Inflammatory macrophage treated with lipopolysaccharide for 1 hour (primary cell): ENCODE results near the gene RPL27A.

Experiments used
- DNase-seq, 2 donors: peaks; one replicate each; pipeline ENCODE4 v3.0.0-alpha.2; 2020 to 2022

Gene RPL27A

GRCh38 chr11:8702598-8702915, 20.0 kb downstream of the RPL27A start:
- DNase-seq, result no peak

- DNase-seq, result peak in 1 of 2 donors; percentile 23
These were observed 21.5 kb downstream of the RPL27A start for GRCh38 chr11:8704136-8704535.

GRCh38 chr11:8705146-8705545, 22.6 kb downstream of the RPL27A start:
- DNase-seq, result peak; percentile 69 to 70

- no peak for DNase-seq
These were observed 24.3 kb downstream of the RPL27A start for GRCh38 chr11:8706673-8707432.

- no peak for DNase-seq
These were observed 25.1 kb downstream of the RPL27A start for GRCh38 chr11:8707541-8708191.

GRCh38 chr11:8709002-8709672, 26.5 kb downstream of the RPL27A start:
- no peak for DNase-seq

- no peak for DNase-seq
These were observed 27.2 kb downstream of the RPL27A start for GRCh38 chr11:8709777-8710176.

- no peak for DNase-seq
These were observed 29.4 kb downstream of the RPL27A start for GRCh38 chr11:8711895-8712442.

GRCh38 chr11:8712506-8712905, 29.9 kb downstream of the RPL27A start:
- DNase-seq, result no peak

GRCh38 chr11:8713760-8714454, 31.3 kb downstream of the RPL27A start:
- no peak for DNase-seq

- no peak for DNase-seq
These were observed 32.1 kb downstream of the RPL27A start for GRCh38 chr11:8714622-8715225.

GRCh38 chr11:8715501-8715900, 32.9 kb downstream of the RPL27A start:
- DNase-seq, result peak; percentile 62 to 77

GRCh38 chr11:8717544-8717875, 34.9 kb downstream of the RPL27A start:
- peak; percentile 26 to 34 for DNase-seq

- peak; percentile 38 to 44 for DNase-seq
These were observed 35.5 kb downstream of the RPL27A start for GRCh38 chr11:8717876-8718753.

- peak; percentile 26 to 32 for DNase-seq
These were observed 36.6 kb downstream of the RPL27A start for GRCh38 chr11:8719211-8719649.

GRCh38 chr11:8719721-8720120, 37.1 kb downstream of the RPL27A start:
- DNase-seq, result no peak

GRCh38 chr11:8720352-8720751, 37.8 kb downstream of the RPL27A start:
- DNase-seq, result no peak

- no peak for DNase-seq
These were observed 38.4 kb downstream of the RPL27A start for GRCh38 chr11:8720868-8721608.

- DNase-seq, result no peak
These were observed 39.3 kb downstream of the RPL27A start for GRCh38 chr11:8721609-8722500.

GRCh38 chr11:8722809-8723208, 40.2 kb downstream of the RPL27A start:
- DNase-seq, result no peak
